ENCODE results near the gene SP2. TPM values are rescaled to one million over a fixed set of nuclear protein-coding genes. Genes with fewer than 3 reads are reported as not detected.
A peak's percentile ranks its signal among the peaks of the same experiment; 100 is the strongest.

SP2 gene
- 10 to 100 TPM; 15.7 to 19.8 TPM for total RNA-seq

DNA sequence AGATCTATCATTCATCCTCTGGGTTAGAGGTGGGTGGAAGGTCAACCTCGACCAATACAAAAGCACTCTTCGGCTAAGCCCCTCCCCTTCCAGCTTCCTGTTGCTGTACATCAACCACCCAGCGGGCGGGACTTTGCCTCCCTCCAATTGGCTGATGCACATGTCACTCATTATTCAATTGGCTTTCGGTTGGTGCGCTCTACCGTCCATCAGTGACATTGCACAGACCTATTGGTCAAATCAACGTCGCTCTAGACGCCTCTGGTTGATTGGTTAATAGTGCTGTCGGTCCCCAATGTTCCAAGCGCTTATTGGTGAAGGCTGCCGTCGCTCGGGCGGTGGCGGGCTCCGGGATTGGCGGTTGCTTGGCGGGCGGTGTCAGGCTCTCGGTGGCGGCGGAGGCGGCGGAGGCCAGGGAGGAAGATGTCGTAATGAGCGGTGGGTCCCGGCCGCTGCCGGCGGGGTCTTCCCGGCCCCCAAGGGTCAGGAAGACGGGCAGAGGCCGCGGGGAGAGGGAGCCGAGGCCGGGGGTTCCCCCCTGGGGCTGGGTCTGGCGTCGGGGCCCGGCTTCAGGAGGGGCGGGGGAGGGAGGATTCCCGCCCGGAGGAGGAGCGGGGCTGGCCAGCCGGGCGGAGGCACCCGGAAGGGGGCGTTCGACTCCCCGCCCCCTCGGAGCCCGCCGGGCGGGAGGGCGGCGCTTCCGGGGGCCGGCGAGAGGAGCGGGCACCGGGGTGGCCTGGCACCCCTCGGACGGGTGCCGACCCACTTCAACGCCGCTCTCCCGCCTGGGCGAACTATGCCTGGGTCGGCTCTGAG, at the start of gene SP2:
Gene SP2 (plus strand): TSS at position 381 of the 816 bp plus-strand sequence. CDS start 51 bp downstream, at position 432.
- H3K9me3 Mint-ChIP-seq (ENCODE audit: low read depth): no peaks in the 10 kb centered on the region
- CTCF ChIA-PET: interaction anchor here (0.6 to 1.7 kb wide), 20 partner anchors 33 to 723 kb away, joined by 3 to 17 read pairs (median 4); partner anchors contain the start of genes CDK5RAP3, LRRC46, MRPL10 and SCRN2
- H3K36me3 Mint-ChIP-seq (ENCODE audit: low read depth): peaks cover 16% of the 10 kb centered on the region
- ATAC-seq (peak; percentile 94), DNase-seq (peak; percentile 99)
- H3K27me3 Mint-ChIP-seq: no peaks in the 10 kb centered on the region
- POLR2A ChIA-PET: interaction anchor here (0.5 to 1.5 kb wide), 17 partner anchors 12 to 247 kb away, joined by 3 to 22 read pairs (median 4); partner anchors contain the start of genes CDK5RAP3, KPNB1, LRRC46 and MRPL10
- H3K4me1 Mint-ChIP-seq: peaks cover 46% of the 10 kb centered on the region
- H3K27ac Mint-ChIP-seq: peak within 1 kb of the TSS; percentile 96
- intact Hi-C loops (cut with DNase I, micrococcal nuclease): loop anchor here (1.0 to 5.0 kb wide), 12 partner anchors 45 to 996 kb away; partner anchors contain the start of genes PNPO (in 2 of the 2), SCRN2 (in 2 of the 2), ATP5MC1 (in 1 of the 2) and CBX1 (in 1 of the 2)
- peak within 1 kb of the TSS; percentile 96 for H3K4me3 Mint-ChIP-seq

DNA sequence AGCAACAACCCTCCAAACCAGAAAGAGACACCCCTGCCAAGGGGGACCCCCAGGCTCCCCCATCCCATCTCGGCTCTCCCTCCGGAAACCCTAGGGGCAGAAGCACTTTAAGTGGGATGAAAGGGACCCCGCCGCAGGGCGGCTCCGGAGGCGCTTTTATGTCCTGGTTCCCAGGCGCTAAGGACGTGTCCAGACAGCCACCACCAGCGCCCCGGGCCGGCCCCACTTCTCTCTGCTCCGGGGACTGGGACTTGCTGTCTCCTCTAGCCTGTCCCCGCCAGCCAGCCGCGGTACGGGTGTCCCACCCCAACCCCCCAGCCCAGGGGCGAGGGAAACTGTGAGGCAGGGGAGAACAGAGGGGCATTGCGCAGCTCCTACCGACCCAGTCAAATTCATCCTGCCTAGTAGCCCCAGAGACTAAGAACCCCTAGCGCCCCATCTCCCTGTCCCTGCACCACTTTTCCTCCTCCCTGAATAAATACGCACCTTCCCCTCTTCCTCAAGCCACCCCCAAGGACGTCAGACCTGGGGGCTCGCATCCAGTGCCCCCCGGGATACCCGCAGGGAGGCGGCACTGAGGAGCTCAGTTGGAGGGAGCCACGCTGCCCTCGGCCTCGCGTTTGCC, 49.2 kb upstream of the SP2 start:
- ATAC-seq (no peak), DNase-seq (no peak)
- intact Hi-C loops (cut with DNase I, micrococcal nuclease): loop anchor here (1.0 to 10.0 kb wide), 2 partner anchors 43 to 168 kb away; no protein-coding TSS in a partner anchor
- Mint-ChIP-seq H3K9me3 (ENCODE audit: low read depth) (no peaks in the 10 kb centered on the region), H3K4me3 (no peak overlapping the region), H3K27ac (no peak overlapping the region), H3K27me3 (peaks cover 54% of the 10 kb centered on the region), H3K36me3 (ENCODE audit: low read depth) (no peaks in the 10 kb centered on the region), H3K4me1 (peaks cover 19% of the 10 kb centered on the region)
- CTCF ChIA-PET: interaction anchor here (0.8 to 19.9 kb wide), 10 partner anchors 13 to 215 kb away, joined by 3 to 414 read pairs (median 3); partner anchors contain the start of genes CDK5RAP3 and SP2
- POLR2A ChIA-PET: no interaction called here

DNA sequence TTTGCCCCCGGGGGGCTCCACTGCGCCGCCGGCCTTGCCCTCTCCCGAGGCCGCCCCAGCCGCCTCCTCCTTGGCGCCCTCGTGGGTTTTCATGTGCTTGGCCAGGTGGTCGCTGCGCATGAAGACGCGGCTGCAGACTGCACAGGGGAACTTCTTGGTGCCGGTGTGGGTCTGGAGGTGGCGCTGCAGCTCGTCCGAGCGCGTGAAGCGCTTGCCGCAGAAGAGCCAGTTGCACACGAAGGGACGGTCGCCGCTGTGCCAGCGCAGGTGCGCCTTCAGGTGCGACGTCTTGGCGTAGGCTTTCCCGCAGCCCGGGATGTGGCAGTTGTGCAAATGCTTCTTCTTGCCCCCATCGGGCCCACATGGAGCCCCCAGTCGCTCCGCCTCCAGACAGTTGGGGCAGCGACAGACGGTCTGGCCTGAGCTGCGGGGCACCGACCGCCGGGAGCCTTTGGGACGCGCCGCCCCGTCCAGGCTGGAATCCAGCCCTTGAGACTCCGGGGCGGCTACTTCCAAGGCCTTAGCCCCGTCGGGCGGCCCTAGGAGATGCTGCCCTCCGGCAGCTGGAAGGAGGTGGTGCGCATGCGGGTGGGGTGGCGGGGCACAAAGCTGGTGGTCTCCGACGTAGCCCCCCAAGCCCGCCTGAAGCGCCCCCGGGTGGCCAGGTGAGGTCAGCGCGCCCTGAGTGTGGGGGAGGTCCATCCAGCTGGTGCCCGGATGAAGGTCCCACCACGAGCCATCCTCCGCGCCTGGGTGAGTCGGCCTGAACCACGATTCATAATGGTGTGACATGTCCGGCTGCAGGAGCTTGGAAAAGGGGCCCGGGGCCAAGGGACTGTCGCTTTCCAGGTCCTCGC, 48.5 kb upstream of the SP2 start:
- ATAC-seq (peak; percentile 53), DNase-seq (peak; percentile 67)
- no peaks in the 10 kb centered on the region for H3K36me3 Mint-ChIP-seq (ENCODE audit: low read depth)
- ChIA-PET POLR2A (no interaction called here), CTCF (interaction anchor here (0.6 to 19.9 kb wide), 16 partner anchors 9 to 199 kb away, joined by 3 to 414 read pairs (median 3); partner anchors contain the start of genes CDK5RAP3 and SP2)
- H3K27ac Mint-ChIP-seq: no peak overlapping the region
- intact Hi-C loops (cut with DNase I, micrococcal nuclease): loop anchor here (1.0 to 10.0 kb wide), 2 partner anchors 43 to 167 kb away; no protein-coding TSS in a partner anchor
- H3K4me3 Mint-ChIP-seq: no peak overlapping the region
- peaks cover 61% of the 10 kb centered on the region for H3K27me3 Mint-ChIP-seq
- H3K4me1 Mint-ChIP-seq: peaks cover 20% of the 10 kb centered on the region
- no peaks in the 10 kb centered on the region for H3K9me3 Mint-ChIP-seq (ENCODE audit: low read depth)

DNA sequence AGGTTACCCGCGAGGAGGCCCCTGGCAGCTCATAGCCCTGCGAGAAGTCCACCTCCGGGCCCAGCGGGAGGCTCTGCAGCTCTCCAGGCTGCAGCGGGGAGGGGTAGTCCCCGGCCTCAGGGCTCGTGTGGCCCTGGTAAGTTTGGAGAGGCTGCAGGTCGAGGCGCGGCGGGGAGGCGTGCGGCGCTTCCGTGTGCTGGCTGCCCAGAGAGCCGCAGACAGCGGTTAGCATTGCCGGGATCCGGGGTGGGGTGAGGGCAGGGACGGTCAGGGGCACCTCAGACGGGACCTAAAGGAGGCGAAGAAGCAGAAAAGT, 47.9 kb upstream of the SP2 start:
- no peaks in the 10 kb centered on the region for H3K9me3 Mint-ChIP-seq (ENCODE audit: low read depth)

DNA sequence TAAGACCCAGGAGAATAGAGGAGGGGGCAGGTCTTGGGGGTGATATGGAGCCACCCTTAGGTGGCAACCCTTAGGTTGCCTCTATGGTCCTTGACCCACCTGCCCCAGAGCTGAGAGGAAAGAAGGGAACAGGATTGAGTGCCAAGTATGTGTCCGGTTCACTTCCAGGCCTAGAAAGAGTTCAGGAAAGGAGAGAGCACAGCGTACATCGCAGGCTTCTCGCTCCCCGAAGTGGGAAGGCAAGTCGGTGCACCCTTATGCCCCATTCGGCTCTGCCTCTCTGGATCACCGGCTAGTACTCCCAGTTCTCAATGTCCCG, 45.7 kb upstream of the SP2 start:
- intact Hi-C loops (cut with DNase I, micrococcal nuclease): no loop called here
- DNase-seq: no peak
- ChIA-PET CTCF (interaction anchor here (0.5 to 19.9 kb wide), 5 partner anchors 9 to 103 kb away, joined by 3 to 414 read pairs (median 3); partner anchors contain the start of genes LRRC46, MRPL10 and SCRN2), POLR2A (no interaction called here)
- no peaks in the 10 kb centered on the region for H3K9me3 Mint-ChIP-seq (ENCODE audit: low read depth)
- H3K4me3 Mint-ChIP-seq: peak overlapping the region; percentile 6
- H3K27ac Mint-ChIP-seq: no peak overlapping the region
- peaks cover 75% of the 10 kb centered on the region for H3K27me3 Mint-ChIP-seq
- peaks cover 18% of the 10 kb centered on the region for H3K4me1 Mint-ChIP-seq
- H3K36me3 Mint-ChIP-seq (ENCODE audit: low read depth): no peaks in the 10 kb centered on the region
- no peak for ATAC-seq

More for the DNA sequence above, 47.9 kb upstream of the SP2 start:
- intact Hi-C loops (cut with DNase I, micrococcal nuclease): loop anchor here in 1 of 2 experiments (10.0 kb wide), 1 partner anchor 167 kb away; no protein-coding TSS in a partner anchor
- CTCF ChIA-PET: interaction anchor here (0.6 to 19.9 kb wide), 11 partner anchors 9 to 199 kb away, joined by 3 to 414 read pairs (median 3); partner anchors contain the start of gene CDK5RAP3
- Mint-ChIP-seq H3K27me3 (peaks cover 65% of the 10 kb centered on the region), H3K4me3 (no peak overlapping the region), H3K4me1 (peaks cover 18% of the 10 kb centered on the region), H3K36me3 (ENCODE audit: low read depth) (no peaks in the 10 kb centered on the region), H3K27ac (no peak overlapping the region)
- DNase-seq: no peak
- ATAC-seq: no peak
- POLR2A ChIA-PET: interaction anchor here (1.0 kb wide), 1 partner anchor 20 kb away, joined by 6 read pairs; no protein-coding TSS in a partner anchor

DNA sequence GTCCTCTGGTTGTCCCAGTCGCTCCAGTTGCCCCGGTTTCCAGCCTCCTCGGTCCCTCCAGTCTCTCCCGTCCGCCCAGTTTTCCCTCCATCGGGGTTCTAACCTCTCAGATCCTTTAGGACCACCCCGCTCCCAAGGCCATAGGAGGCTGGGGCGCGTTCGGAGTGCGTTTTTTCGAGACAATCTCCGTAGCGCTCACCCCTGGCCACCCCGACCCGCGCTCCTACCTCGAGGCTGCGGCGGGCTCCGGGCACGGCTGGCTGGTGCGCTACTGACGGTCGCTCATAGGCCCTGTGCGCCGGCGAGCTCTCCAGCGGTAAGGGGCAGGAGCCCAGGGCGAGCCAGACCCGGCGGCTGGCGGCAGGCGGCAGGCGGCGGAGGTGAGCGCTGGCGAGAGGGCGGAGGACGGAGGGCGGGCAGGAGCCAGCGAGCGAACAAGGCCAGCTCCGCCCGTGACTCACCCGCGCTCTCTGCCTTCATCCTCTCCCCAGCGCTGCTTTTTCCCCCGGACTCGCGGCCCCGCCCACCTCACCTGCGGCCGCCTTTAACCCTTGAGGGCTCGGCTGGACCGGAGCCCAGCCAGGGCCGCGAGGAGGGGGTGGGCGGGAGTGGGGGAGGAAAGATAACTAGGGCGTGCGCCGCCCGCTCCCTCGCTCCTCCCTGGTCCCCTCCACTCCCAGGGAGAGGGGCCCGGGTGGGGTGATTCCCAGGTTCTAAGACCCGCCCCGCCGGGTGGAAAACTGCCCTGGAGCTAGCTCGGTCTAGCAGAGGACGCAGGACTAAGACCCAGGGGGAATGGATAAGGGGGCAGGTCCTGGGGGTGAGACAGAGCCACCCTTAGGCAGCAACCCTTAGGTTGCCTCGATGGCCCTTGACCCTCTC, 45.1 kb upstream of the SP2 start, which contains the start of gene SP6:
Gene SP6 (minus strand): TSS at position 472 of the 882 bp plus-strand sequence. CDS start 2,734 bp downstream, outside the sequence.
- ATAC-seq: peak; percentile 92
- no peaks in the 10 kb centered on the region for H3K9me3 Mint-ChIP-seq (ENCODE audit: low read depth)
- peaks cover 76% of the 10 kb centered on the region for H3K27me3 Mint-ChIP-seq
- POLR2A ChIA-PET: interaction anchor here (0.7 kb wide), 1 partner anchor 34 kb away, joined by 4 read pairs; no protein-coding TSS in a partner anchor
- no peaks in the 10 kb centered on the region for H3K36me3 Mint-ChIP-seq (ENCODE audit: low read depth)
- intact Hi-C loops (cut with DNase I, micrococcal nuclease): no loop called here
- peak within 1 kb of the TSS; percentile 6 for H3K4me3 Mint-ChIP-seq
- peaks cover 18% of the 10 kb centered on the region for H3K4me1 Mint-ChIP-seq
- DNase-seq: peak; percentile 82
- no peak within 1 kb of the TSS for H3K27ac Mint-ChIP-seq
- CTCF ChIA-PET: interaction anchor here (0.5 to 19.9 kb wide), 5 partner anchors 10 to 103 kb away, joined by 3 to 414 read pairs (median 3); partner anchors contain the start of genes LRRC46, MRPL10 and SCRN2

DNA sequence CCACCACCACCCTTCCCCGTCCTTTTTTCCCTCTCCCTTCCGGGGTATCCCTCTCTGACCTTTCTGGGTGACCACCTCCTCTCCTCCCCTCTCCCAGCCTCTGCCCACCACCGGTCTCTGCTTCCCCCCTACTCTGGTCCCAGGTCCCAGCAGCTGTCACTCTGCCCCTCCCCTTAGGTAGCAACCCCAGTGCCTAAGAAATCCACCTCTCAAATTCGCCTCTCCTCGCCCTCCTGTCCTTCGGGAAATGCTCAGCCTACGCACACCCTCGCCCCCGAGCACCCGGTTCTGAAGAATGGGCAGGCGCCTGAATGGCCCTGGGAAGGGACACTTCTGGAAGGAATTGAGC, 44.3 kb upstream of the SP2 start:
- CTCF ChIA-PET: interaction anchor here (0.8 to 19.9 kb wide), 4 partner anchors 9 to 34 kb away, joined by 3 to 414 read pairs (median 4); partner anchors contain the start of gene SCRN2
- intact Hi-C loops (cut with DNase I, micrococcal nuclease): no loop called here
- H3K27me3 Mint-ChIP-seq: peaks cover 72% of the 10 kb centered on the region

DNA sequence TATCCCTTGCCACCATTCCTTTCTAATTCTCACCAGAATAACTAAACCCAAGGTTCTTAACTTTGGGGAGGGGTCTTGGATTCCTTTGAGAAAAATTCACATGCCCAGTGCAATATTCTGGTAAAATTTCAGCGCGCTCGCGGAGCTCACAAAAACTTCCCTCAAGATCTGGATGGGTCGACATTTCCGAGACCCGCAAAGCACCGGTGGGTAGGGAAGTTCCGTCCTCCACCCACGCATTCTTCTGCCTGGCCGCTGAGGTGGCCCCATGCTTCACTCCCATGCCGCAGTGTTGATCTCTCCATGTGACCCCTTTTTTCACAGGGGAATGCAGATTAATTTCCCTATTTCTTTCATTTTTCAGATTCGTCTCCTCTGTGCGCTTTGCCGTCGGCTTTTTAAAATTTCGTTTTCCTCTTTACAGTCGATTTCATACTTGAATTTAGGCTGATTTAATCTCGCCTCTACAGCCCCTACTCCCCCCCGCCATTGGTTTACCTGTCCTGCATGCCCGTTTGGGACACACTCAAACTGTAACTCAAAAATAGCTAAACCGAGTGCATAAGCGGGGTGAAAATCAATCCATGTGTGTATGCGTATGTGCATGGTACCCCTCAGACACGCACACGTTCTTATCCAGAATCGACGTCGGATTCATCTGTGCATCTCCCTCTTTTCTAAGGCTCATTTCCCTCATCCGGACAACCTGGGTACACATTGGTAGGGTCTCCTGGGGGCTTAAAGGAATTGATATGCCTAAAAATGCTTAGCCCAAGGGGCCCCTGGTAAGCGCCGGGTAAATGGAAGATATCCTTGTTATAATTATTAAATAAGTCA, 43.7 kb upstream of the SP2 start:
- Mint-ChIP-seq H3K4me3 (no peak overlapping the region), H3K4me1 (peaks cover 15% of the 10 kb centered on the region), H3K27ac (no peak overlapping the region), H3K9me3 (ENCODE audit: low read depth) (no peaks in the 10 kb centered on the region), H3K27me3 (peaks cover 67% of the 10 kb centered on the region), H3K36me3 (ENCODE audit: low read depth) (no peaks in the 10 kb centered on the region)
- intact Hi-C loops (cut with DNase I, micrococcal nuclease): no loop called here
- CTCF ChIA-PET: interaction anchor here (0.6 to 19.9 kb wide), 9 partner anchors 9 to 722 kb away, joined by 3 to 414 read pairs (median 3); partner anchors contain the start of genes PNPO and SCRN2
- POLR2A ChIA-PET: no interaction called here
- DNase-seq (no peak), ATAC-seq (no peak)

More for the DNA sequence above, 44.3 kb upstream of the SP2 start:
- no peak overlapping the region for H3K27ac Mint-ChIP-seq
- POLR2A ChIA-PET: no interaction called here
- H3K4me1 Mint-ChIP-seq: peaks cover 18% of the 10 kb centered on the region
- no peaks in the 10 kb centered on the region for H3K36me3 Mint-ChIP-seq (ENCODE audit: low read depth)
- no peak for DNase-seq
- ATAC-seq: no peak
- no peak overlapping the region for H3K4me3 Mint-ChIP-seq
- H3K9me3 Mint-ChIP-seq (ENCODE audit: low read depth): no peaks in the 10 kb centered on the region

DNA sequence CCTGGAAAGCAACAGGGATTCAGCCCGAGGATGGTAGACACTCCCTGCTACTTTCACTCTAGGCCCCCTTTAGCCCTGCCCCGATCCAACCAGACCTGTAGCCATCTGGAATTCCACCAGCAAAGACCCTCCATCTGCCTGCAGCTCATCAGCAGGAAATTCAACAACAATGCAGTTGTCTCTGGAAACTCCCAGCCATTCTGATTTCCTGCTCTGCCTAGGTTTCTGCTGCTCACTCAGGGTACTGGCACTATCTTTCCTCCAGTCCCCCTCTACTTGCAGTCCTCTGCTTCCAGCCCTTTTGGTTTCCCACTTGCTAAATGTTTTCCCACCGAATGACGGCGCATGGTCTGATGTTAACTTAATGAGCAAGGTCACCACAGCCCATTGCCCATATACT, 42.4 kb upstream of the SP2 start:
- Mint-ChIP-seq H3K4me1 (peaks cover 15% of the 10 kb centered on the region), H3K9me3 (ENCODE audit: low read depth) (no peaks in the 10 kb centered on the region), H3K4me3 (no peak overlapping the region), H3K27me3 (peaks cover 61% of the 10 kb centered on the region), H3K36me3 (ENCODE audit: low read depth) (no peaks in the 10 kb centered on the region), H3K27ac (no peak overlapping the region)
- ChIA-PET CTCF (interaction anchor here (0.6 to 19.9 kb wide), 6 partner anchors 11 to 91 kb away, joined by 3 to 414 read pairs (median 4); partner anchors contain the start of gene SCRN2), POLR2A (no interaction called here)
- intact Hi-C loops (cut with DNase I, micrococcal nuclease): no loop called here
- ATAC-seq: no peak
- no peak for DNase-seq

Data from activated CD4-positive, alpha-beta T cell treated with anti-CD3 and anti-CD28 coated beads for 36 hours (primary cell).